Muscle of leg (tissue), 11 donors: Measurements from ENCODE around the gene SPRR2F. TPM values are rescaled to one million over a fixed set of nuclear protein-coding genes. Genes with fewer than 3 reads are reported as not detected.
"Not testable (repeated sequence)": the region's sequence is repeated elsewhere in the genome, so short reads cannot be mapped to it uniquely, and the experiment has no call there.

ENCODE experiments used
- DNase-seq: peaks from one replicate; pipeline ENCODE4 v3.0.0; 2013
- H3K27ac ChIP-seq: one replicate; pipeline ENCODE4 v1.5.1; 2013; ENCODE audit warnings: mild to moderate bottlenecking, low read length, control low read depth
- H3K27me3 ChIP-seq: one replicate; pipeline ENCODE4 v1.6.1; 2013; ENCODE audit warnings: low read length; ENCODE audit not compliant: control insufficient read depth, insufficient read depth
- H3K36me3 ChIP-seq: one replicate; pipeline ENCODE4 v1.6.1; 2013; ENCODE audit warnings: low read length; ENCODE audit not compliant: control insufficient read depth, insufficient read depth
- H3K4me1 ChIP-seq: one replicate; pipeline ENCODE4 v1.6.1; 2013; ENCODE audit warnings: low read length; ENCODE audit not compliant: control insufficient read depth, insufficient read depth
- H3K4me3 ChIP-seq: one replicate; pipeline ENCODE4 v1.5.1; 2013; ENCODE audit warnings: low read length, control low read depth
- H3K9me3 ChIP-seq: replicated peaks from 2 replicates; pipeline ENCODE4 v1.6.1; 2013; ENCODE audit warnings: low read depth, low read length; ENCODE audit not compliant: control insufficient read depth
- WGBS: methylation state at CpG from one replicate; pipeline ENCODE4 v1.1.5; 2013; ENCODE audit warnings: missing lambda C conversion rate; ENCODE audit not compliant: insufficient coverage; 5-methylcytosine and 5-hydroxymethylcytosine counted together
- polyA plus RNA-seq, 8 donors: library from polyadenylated mRNA; unstranded; fragments of 120-200 nt; gene quantifications; one replicate each; pipeline versions ENCODE4 v1.2.1 to v1.2.3, GENCODE V29; 2013; ENCODE audit warnings: inconsistent platforms in 1 of 8, low replicate concordance in 1 of 8; ENCODE audit not compliant: insufficient read length in 8 of 8, insufficient read depth in 1 of 8
- total RNA-seq: library from RNA; stranded (reverse); fragments of 120-200 nt; gene quantifications from one replicate; pipeline ENCODE4 v1.2.4, GENCODE V29; 2013

SPRR2F gene
- total and polyA plus RNA-seq, 9 donors: 0.28 TPM; not detected in 8

- no CpG with 5 or more reads among the region's 1 CpG for WGBS
- no peak for DNase-seq
- Histone ChIP-seq H3K27ac (no peak overlapping the region), H3K36me3 (no peaks in the 10 kb centered on the region), H3K4me3 (no peak overlapping the region), H3K9me3 (peaks cover 2% of the 10 kb centered on the region), H3K4me1 (peaks cover 3% of the 10 kb centered on the region), H3K27me3 (no peaks in the 10 kb centered on the region)
Measured at GRCh38 chr1:153125536-153125935, 12.2 kb upstream of the SPRR2F start.

- H3K27me3 ChIP-seq, H3K36me3 ChIP-seq, H3K4me1 ChIP-seq, H3K27ac ChIP-seq, H3K4me3 ChIP-seq, DNase-seq, H3K9me3 ChIP-seq: not testable (repeated sequence)
- whole genome bisulfite sequencing: no CpG with 5 or more reads among the region's 8 CpGs
Measured at GRCh38 chr1:153123793-153124192, 10.5 kb upstream of the SPRR2F start.

- Histone ChIP-seq H3K27ac (no peak overlapping the region), H3K27me3 (no peaks in the 10 kb centered on the region), H3K36me3 (no peaks in the 10 kb centered on the region), H3K4me3 (no peak overlapping the region), H3K4me1 (peaks cover 3% of the 10 kb centered on the region), H3K9me3 (peaks cover 2% of the 10 kb centered on the region)
- DNase-seq: peak; percentile 8
- 11% methylated on average over 3 of the region's 3 CpGs for WGBS
Measured at GRCh38 chr1:153122831-153123421, 9.6 kb upstream of the SPRR2F start.

GRCh38 chr1:153120945-153121344 lies 7.6 kb upstream of the SPRR2F start:
- Histone ChIP-seq H3K27me3 (no peaks in the 10 kb centered on the region), H3K9me3 (peaks cover 2% of the 10 kb centered on the region), H3K4me3 (no peak overlapping the region), H3K27ac (no peak overlapping the region), H3K4me1 (peaks cover 3% of the 10 kb centered on the region), H3K36me3 (no peaks in the 10 kb centered on the region)
- no peak for DNase-seq

GRCh38 chr1:153119491-153119971 lies 6.2 kb upstream of the SPRR2F start:
- Histone ChIP-seq H3K36me3 (no peaks in the 10 kb centered on the region), H3K9me3 (no peaks in the 10 kb centered on the region), H3K4me1 (peaks cover 3% of the 10 kb centered on the region), H3K27me3 (no peaks in the 10 kb centered on the region), H3K4me3 (no peak overlapping the region), H3K27ac (no peak overlapping the region)
- WGBS: 63% methylated on average over 2 of the region's 3 CpGs
- DNase-seq: no peak

GRCh38 chr1:153115264-153115663 lies 1.9 kb upstream of the SPRR2F start:
- not testable (repeated sequence) for H3K36me3 ChIP-seq, H3K27ac ChIP-seq, H3K4me3 ChIP-seq, H3K9me3 ChIP-seq, H3K4me1 ChIP-seq, DNase-seq, H3K27me3 ChIP-seq

- not testable (repeated sequence) for H3K36me3 ChIP-seq, H3K9me3 ChIP-seq, H3K4me3 ChIP-seq, H3K4me1 ChIP-seq, DNase-seq, H3K27me3 ChIP-seq, H3K27ac ChIP-seq
- WGBS: no CpG with 5 or more reads among the region's 5 CpGs
Measured at GRCh38 chr1:153112454-153112853, 862 bp downstream of the SPRR2F start.

- Histone ChIP-seq H3K9me3 (no peaks in the 10 kb centered on the region), H3K4me3 (no peak overlapping the region), H3K36me3 (no peaks in the 10 kb centered on the region), H3K27me3 (no peaks in the 10 kb centered on the region), H3K4me1 (no peaks in the 10 kb centered on the region), H3K27ac (no peak overlapping the region)
- no peak for DNase-seq
- no CpG with 5 or more reads among the region's 5 CpGs for WGBS
Measured at GRCh38 chr1:153100245-153100644, 13.1 kb downstream of the SPRR2F start.

GRCh38 chr1:153099461-153100045 lies 13.8 kb downstream of the SPRR2F start:
- no CpG with 5 or more reads among the region's 9 CpGs for WGBS
- H3K27ac ChIP-seq: no peak overlapping the region
- H3K9me3 ChIP-seq: no peaks in the 10 kb centered on the region
- no peak overlapping the region for H3K4me3 ChIP-seq
- no peaks in the 10 kb centered on the region for H3K36me3 ChIP-seq
- no peaks in the 10 kb centered on the region for H3K4me1 ChIP-seq
- DNase-seq: no peak
- H3K27me3 ChIP-seq: no peaks in the 10 kb centered on the region

GRCh38 chr1:153095764-153096163 lies 17.6 kb downstream of the SPRR2F start:
- no peaks in the 10 kb centered on the region for H3K4me1 ChIP-seq
- no peak for DNase-seq
- H3K4me3 ChIP-seq: no peak overlapping the region
- no peaks in the 10 kb centered on the region for H3K9me3 ChIP-seq
- no peak overlapping the region for H3K27ac ChIP-seq
- no peaks in the 10 kb centered on the region for H3K36me3 ChIP-seq
- no peaks in the 10 kb centered on the region for H3K27me3 ChIP-seq

GRCh38 chr1:153094426-153094825 lies 18.9 kb downstream of the SPRR2F start, which contains the start of gene SPRR2E:
SPRR2E (minus strand) TSS chr1:153094526; CDS start chr1:153093751, 775 bp downstream.
- Histone ChIP-seq H3K27me3 (no peaks in the 10 kb centered on the region), H3K9me3 (no peaks in the 10 kb centered on the region), H3K4me1 (no peaks in the 10 kb centered on the region), H3K36me3 (no peaks in the 10 kb centered on the region), H3K4me3 (no peak within 1 kb of the TSS), H3K27ac (no peak within 1 kb of the TSS)
- no peak for DNase-seq
